Suprapubic skin (tissue), 4 donors: ENCODE data around the gene BAHCC1. TPM values are rescaled to one million over a fixed set of nuclear protein-coding genes. Genes with fewer than 3 reads are reported as not detected.

ENCODE experiments used
- DNase-seq, 2 donors: peaks; one replicate each; pipeline ENCODE4 v3.0.0-alpha.2; 2019; ENCODE audit warnings: low spot score in 2 of 2
- H3K27ac ChIP-seq: fragments of 200-600 bp; sonication (generic); one replicate; pipeline ENCODE4 v1.5.1; 2019
- H3K27me3 ChIP-seq: fragments of 200-600 bp; sonication (generic); one replicate; pipeline ENCODE4 v1.5.1; 2019
- H3K36me3 ChIP-seq: fragments of 200-600 bp; sonication (generic); one replicate; pipeline ENCODE4 v1.5.1; 2019
- H3K4me1 ChIP-seq: fragments of 200-600 bp; sonication (generic); one replicate; pipeline ENCODE4 v1.5.1; 2019
- H3K4me3 ChIP-seq: fragments of 200-600 bp; sonication (generic); one replicate; pipeline ENCODE4 v1.5.1; 2019; ENCODE audit warnings: mild to moderate bottlenecking
- H3K9me3 ChIP-seq: fragments of 200-600 bp; sonication (generic); one replicate; pipeline ENCODE4 v1.5.1; 2019
- CTCF ChIP-seq, 2 donors: fragments of 200-600 bp in 1 of 2; fragments of 450-650 bp in 1 of 2; sonication (generic) in 1 of 2; IDR thresholded peaks; one replicate each; pipeline ENCODE4 v1.5.1; 2016 to 2019; ENCODE audit warnings: antibody characterized with exemption in 2 of 2, mild to moderate bottlenecking in 1 of 2, moderate library complexity in 1 of 2
- EP300 ChIP-seq: sonication (generic); formaldehyde crosslinking; IDR thresholded peaks from one replicate; pipeline ENCODE4 v1.6.1; 2017; ENCODE audit warnings: antibody characterized with exemption
- POLR2A ChIP-seq, 2 donors: fragments of 450-650 bp; IDR thresholded peaks; one replicate each; pipeline ENCODE4 v1.6.1; 2017; ENCODE audit warnings: antibody characterized with exemption in 2 of 2, mild to moderate bottlenecking in 2 of 2, moderate library complexity in 2 of 2
- POLR2AphosphoS5 ChIP-seq, 3 donors: sonication (generic); formaldehyde crosslinking; IDR thresholded peaks; one replicate each; pipeline ENCODE4 v1.6.1; 2017; ENCODE audit warnings: antibody characterized with exemption in 3 of 3
- WGBS: methylation state at CpG from one replicate; pipeline ENCODE4 v1.1.5; 2018; 5-methylcytosine and 5-hydroxymethylcytosine counted together
- total RNA-seq, 4 donors: library from RNA; depleted of rRNA; stranded (reverse); fragments of >200 nt; gene quantifications; one replicate each; pipeline ENCODE4 v1.1.0, GENCODE V29; 2016

Gene BAHCC1
- total RNA-seq, 4 donors from 2014 or later: 4.5 to 19.3 (median 12.2) TPM

- 78% methylated on average over 9 of the region's 22 CpGs for WGBS
- peaks cover 11% of the 10 kb centered on the region for H3K4me1 ChIP-seq
Measured at GRCh38 chr17:81371910-81372760, 23.1 kb upstream of the BAHCC1 start.

GRCh38 chr17:81373536-81374160, 21.6 kb upstream of the BAHCC1 start:
- DNase-seq: no peak
- WGBS: 91% methylated on average over 13 of the region's 24 CpGs
- no peaks in the 10 kb centered on the region for H3K27me3 ChIP-seq
- no peak overlapping the region for H3K4me3 ChIP-seq
- no peaks in the 10 kb centered on the region for H3K36me3 ChIP-seq
- H3K27ac ChIP-seq: no peak overlapping the region
- TF ChIP-seq EP300: no peak
- TF ChIP-seq CTCF (IDR thresholded peaks at IDR 0.05): no peak
- TF ChIP-seq POLR2AphosphoS5 (IDR thresholded peaks at IDR 0.05): no peak
- TF ChIP-seq POLR2A (IDR thresholded peaks at IDR 0.05): no peak
- peaks cover 11% of the 10 kb centered on the region for H3K4me1 ChIP-seq
- no peaks in the 10 kb centered on the region for H3K9me3 ChIP-seq

More at GRCh38 chr17:81371910-81372760, 23.1 kb upstream of the BAHCC1 start:
- no peaks in the 10 kb centered on the region for H3K36me3 ChIP-seq
- H3K9me3 ChIP-seq: no peaks in the 10 kb centered on the region
- TF ChIP-seq EP300: no peak
- peak in 1 of 2 donors; percentile 22 for TF ChIP-seq CTCF (IDR thresholded peaks at IDR 0.05)
- TF ChIP-seq POLR2A (IDR thresholded peaks at IDR 0.05): no peak
- H3K4me3 ChIP-seq: no peak overlapping the region
- no peak for DNase-seq
- H3K27me3 ChIP-seq: peaks cover 3% of the 10 kb centered on the region
- H3K27ac ChIP-seq: no peak overlapping the region

- TF ChIP-seq POLR2AphosphoS5 (IDR thresholded peaks at IDR 0.05): no peak
- no peak for TF ChIP-seq POLR2A (IDR thresholded peaks at IDR 0.05)
- no peak for TF ChIP-seq CTCF (IDR thresholded peaks at IDR 0.05)
- TF ChIP-seq EP300: no peak
- 97% methylated on average over 5 of the region's 5 CpGs for WGBS
Measured at GRCh38 chr17:81374890-81375289, 20.4 kb upstream of the BAHCC1 start.

GRCh38 chr17:81376946-81377714, 18.1 kb upstream of the BAHCC1 start:
- H3K27ac ChIP-seq: no peak overlapping the region
- H3K9me3 ChIP-seq: no peaks in the 10 kb centered on the region
- H3K4me1 ChIP-seq: peaks cover 14% of the 10 kb centered on the region
- H3K4me3 ChIP-seq: no peak overlapping the region
- H3K27me3 ChIP-seq: no peaks in the 10 kb centered on the region
- TF ChIP-seq POLR2AphosphoS5 (IDR thresholded peaks at IDR 0.05) (no peak), EP300 (no peak), POLR2A (IDR thresholded peaks at IDR 0.05) (no peak), CTCF (IDR thresholded peaks at IDR 0.05) (no peak)
- 93% methylated on average over 24 of the region's 25 CpGs for WGBS
- DNase-seq: no peak
- no peaks in the 10 kb centered on the region for H3K36me3 ChIP-seq

More at GRCh38 chr17:81374890-81375289, 20.4 kb upstream of the BAHCC1 start:
- H3K4me3 ChIP-seq: no peak overlapping the region
- no peak for DNase-seq
- H3K27ac ChIP-seq: no peak overlapping the region
- H3K9me3 ChIP-seq: no peaks in the 10 kb centered on the region
- no peaks in the 10 kb centered on the region for H3K36me3 ChIP-seq
- H3K4me1 ChIP-seq: peaks cover 18% of the 10 kb centered on the region
- H3K27me3 ChIP-seq: no peaks in the 10 kb centered on the region
